Measurements from ENCODE around the gene STARD13. TPM values are rescaled to one million over a fixed set of nuclear protein-coding genes. Genes with fewer than 3 reads are reported as not detected.

Gene STARD13
- total RNA-seq, 1 donor from 2014 or later: 2.0 TPM

DNA sequence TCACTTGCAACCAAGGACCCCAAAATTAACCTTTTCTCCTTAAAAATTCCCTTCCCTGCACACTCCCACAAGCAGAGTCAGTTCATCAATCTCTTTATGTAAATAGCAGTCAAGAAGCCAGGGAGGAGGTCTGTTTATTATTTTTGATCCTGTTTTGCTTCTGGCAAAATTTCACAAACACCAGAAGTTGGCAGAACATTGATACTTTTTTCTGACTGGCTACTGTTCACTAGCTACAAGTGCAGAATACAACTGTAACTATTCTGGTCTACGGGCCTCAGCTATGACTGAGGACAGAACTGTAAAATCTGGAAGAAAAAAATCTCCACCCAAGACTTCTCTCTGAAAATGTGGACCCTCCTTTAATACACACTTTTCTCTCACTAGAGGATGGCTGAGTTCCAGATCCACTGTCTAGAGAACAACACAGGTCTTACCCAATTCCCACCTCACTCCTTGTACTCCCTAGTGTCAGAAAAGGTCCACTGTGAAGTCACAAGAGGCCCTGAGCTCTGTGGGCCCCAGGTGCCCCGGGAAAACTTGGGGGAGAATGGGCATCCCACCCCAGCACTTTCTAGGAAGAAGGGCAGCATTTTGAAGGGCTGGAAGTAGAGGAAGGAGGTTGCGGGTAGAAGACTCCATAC lies 14.5 kb downstream of the STARD13 start:
- H3K4me1 ChIP-seq: no peaks in the 10 kb centered on the region
- no peak overlapping the region for H3K4me3 ChIP-seq
- no peaks in the 10 kb centered on the region for H3K27me3 ChIP-seq
- H3F3A ChIP-seq (ENCODE audit: low read depth): no peaks in the 10 kb centered on the region
- H3K4me3 Mint-ChIP-seq: no peak overlapping the region
- no peak for DNase-seq (ENCODE audit: low spot score)
- no peaks in the 10 kb centered on the region for H3K36me3 Mint-ChIP-seq
- TF ChIP-seq, protein P1, sequence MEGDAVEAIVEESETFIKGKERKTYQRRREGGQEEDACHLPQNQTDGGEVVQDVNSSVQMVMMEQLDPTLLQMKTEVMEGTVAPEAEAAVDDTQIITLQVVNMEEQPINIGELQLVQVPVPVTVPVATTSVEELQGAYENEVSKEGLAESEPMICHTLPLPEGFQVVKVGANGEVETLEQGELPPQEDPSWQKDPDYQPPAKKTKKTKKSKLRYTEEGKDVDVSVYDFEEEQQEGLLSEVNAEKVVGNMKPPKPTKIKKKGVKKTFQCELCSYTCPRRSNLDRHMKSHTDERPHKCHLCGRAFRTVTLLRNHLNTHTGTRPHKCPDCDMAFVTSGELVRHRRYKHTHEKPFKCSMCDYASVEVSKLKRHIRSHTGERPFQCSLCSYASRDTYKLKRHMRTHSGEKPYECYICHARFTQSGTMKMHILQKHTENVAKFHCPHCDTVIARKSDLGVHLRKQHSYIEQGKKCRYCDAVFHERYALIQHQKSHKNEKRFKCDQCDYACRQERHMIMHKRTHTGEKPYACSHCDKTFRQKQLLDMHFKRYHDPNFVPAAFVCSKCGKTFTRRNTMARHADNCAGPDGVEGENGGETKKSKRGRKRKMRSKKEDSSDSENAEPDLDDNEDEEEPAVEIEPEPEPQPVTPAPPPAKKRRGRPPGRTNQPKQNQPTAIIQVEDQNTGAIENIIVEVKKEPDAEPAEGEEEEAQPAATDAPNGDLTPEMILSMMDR (IDR thresholded peaks at IDR 0.05): no peak
- TF ChIP-seq EZH2phosphoT487 (IDR thresholded peaks at IDR 0.05): no peak
- no peak for TF ChIP-seq EZH2 (IDR thresholded peaks at IDR 0.05)
- no peaks in the 10 kb centered on the region for H3K4me1 Mint-ChIP-seq
- H3K27ac Mint-ChIP-seq: no peak overlapping the region
- H3K4me2 ChIP-seq: no peak overlapping the region
- H3K9ac ChIP-seq: no peak overlapping the region
- H3K79me2 ChIP-seq (ENCODE audit: low read depth): no peaks in the 10 kb centered on the region
- no peaks in the 10 kb centered on the region for H3K27me3 Mint-ChIP-seq (ENCODE audit: insufficient read depth, low read depth)
- H3K27ac ChIP-seq: no peak overlapping the region
- H3K36me3 ChIP-seq: no peaks in the 10 kb centered on the region
- no peaks in the 10 kb centered on the region for H4K20me1 ChIP-seq (ENCODE audit: low read depth)
- H3K9me3 ChIP-seq (ENCODE audit: low read depth): no peaks in the 10 kb centered on the region
- no peaks in the 10 kb centered on the region for H3K9me3 Mint-ChIP-seq
- no peak overlapping the region for H2AFZ ChIP-seq (replicated peaks)

DNA sequence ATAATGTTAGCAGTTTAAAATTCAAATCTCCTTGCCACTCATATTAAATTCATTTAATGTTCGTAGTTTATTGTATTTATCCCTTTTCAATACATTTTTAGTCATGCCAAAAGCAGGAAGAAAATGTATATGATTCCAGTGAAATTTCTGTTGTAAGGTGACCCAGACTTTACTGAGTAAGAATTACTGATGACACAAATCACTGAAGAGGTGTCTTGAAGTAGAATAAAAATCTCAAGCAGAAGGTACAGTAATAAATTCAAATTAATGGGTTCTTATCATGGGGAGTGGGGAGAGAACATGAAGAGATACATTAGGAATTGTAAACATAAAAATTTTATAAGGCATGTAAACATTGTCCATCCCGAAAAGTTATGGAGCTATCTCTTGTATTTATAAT lies 19.9 kb downstream of the STARD13 start:
- Histone ChIP-seq H3K4me2 (no peak overlapping the region), H3K9ac (no peak overlapping the region), H3K4me3 (no peak overlapping the region), H3K4me1 (no peaks in the 10 kb centered on the region), H3K36me3 (no peaks in the 10 kb centered on the region), H3K79me2 (ENCODE audit: low read depth) (no peaks in the 10 kb centered on the region), H3K9me3 (ENCODE audit: low read depth) (no peaks in the 10 kb centered on the region), H3F3A (ENCODE audit: low read depth) (no peaks in the 10 kb centered on the region), H4K20me1 (ENCODE audit: low read depth) (no peaks in the 10 kb centered on the region), H3K27ac (no peak overlapping the region), H2AFZ (replicated peaks) (no peak overlapping the region), H3K27me3 (no peaks in the 10 kb centered on the region)
- TF ChIP-seq EZH2phosphoT487 (IDR thresholded peaks at IDR 0.05): no peak
- TF ChIP-seq, protein P1 (IDR thresholded peaks at IDR 0.05): no peak
- no peak for TF ChIP-seq EZH2 (IDR thresholded peaks at IDR 0.05)
- no peak overlapping the region for H3K27ac Mint-ChIP-seq
- no peaks in the 10 kb centered on the region for H3K36me3 Mint-ChIP-seq
- no peak overlapping the region for H3K4me3 Mint-ChIP-seq
- H3K4me1 Mint-ChIP-seq: peaks cover 10% of the 10 kb centered on the region
- no peaks in the 10 kb centered on the region for H3K9me3 Mint-ChIP-seq
- DNase-seq (ENCODE audit: low spot score): no peak
- peaks cover 2% of the 10 kb centered on the region for H3K27me3 Mint-ChIP-seq (ENCODE audit: insufficient read depth, low read depth)

DNA sequence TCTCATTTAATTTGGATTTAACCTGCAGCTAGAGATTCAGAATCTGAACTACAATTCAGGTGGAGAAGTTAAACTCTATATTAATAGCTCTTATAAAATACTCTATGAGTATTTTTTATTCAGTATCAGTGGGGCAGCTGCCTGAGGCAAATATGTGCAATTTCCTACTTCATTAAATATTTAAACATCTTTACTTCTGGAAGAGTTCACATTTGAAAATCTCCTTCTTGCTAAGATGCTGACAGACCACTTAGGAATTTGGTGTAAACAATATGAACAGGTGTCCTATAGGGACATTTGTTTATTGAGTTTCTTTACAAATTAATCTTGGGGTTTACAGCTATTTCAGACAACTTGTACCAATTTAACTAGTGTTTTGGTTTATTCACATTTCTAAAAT lies 20.4 kb downstream of the STARD13 start:
- Histone ChIP-seq H3K36me3 (no peaks in the 10 kb centered on the region), H2AFZ (replicated peaks) (no peak overlapping the region), H3K4me3 (no peak overlapping the region), H3K4me2 (no peak overlapping the region), H3K9ac (no peak overlapping the region), H3K4me1 (no peaks in the 10 kb centered on the region), H4K20me1 (ENCODE audit: low read depth) (no peaks in the 10 kb centered on the region), H3K27me3 (no peaks in the 10 kb centered on the region), H3K79me2 (ENCODE audit: low read depth) (no peaks in the 10 kb centered on the region), H3F3A (ENCODE audit: low read depth) (no peaks in the 10 kb centered on the region), H3K27ac (no peak overlapping the region), H3K9me3 (ENCODE audit: low read depth) (no peaks in the 10 kb centered on the region)
- Mint-ChIP-seq H3K4me3 (no peak overlapping the region), H3K9me3 (no peaks in the 10 kb centered on the region), H3K27ac (no peak overlapping the region), H3K27me3 (ENCODE audit: insufficient read depth, low read depth) (peaks cover 2% of the 10 kb centered on the region), H3K4me1 (peaks cover 14% of the 10 kb centered on the region), H3K36me3 (no peaks in the 10 kb centered on the region)
- DNase-seq (ENCODE audit: low spot score): no peak
- TF ChIP-seq, protein P1 (IDR thresholded peaks at IDR 0.05): no peak
- TF ChIP-seq EZH2 (IDR thresholded peaks at IDR 0.05) (no peak), EZH2phosphoT487 (IDR thresholded peaks at IDR 0.05) (no peak)
